H1 (cell line): Measurements from ENCODE around the gene MAIP1. TPM values are rescaled to one million over a fixed set of nuclear protein-coding genes. Genes with fewer than 3 reads are reported as not detected.

Experiments
- CTCF ChIA-PET: fragments of 300-600 bp; sonication (Branson Sonifier 250); formaldehyde crosslinking; loops from one replicate; lab custom pipeline; 2021; ENCODE audit not compliant: partially characterized antibody; lab: Charles Lee
- POLR2A ChIA-PET: fragments of 300-600 bp; sonication (Branson Sonifier 250); formaldehyde crosslinking; loops from one replicate; lab custom pipeline; 2021; ENCODE audit warnings: inconsistent platforms; ENCODE audit not compliant: partially characterized antibody; lab: Charles Lee
- DNase-seq, 2 experiments: peaks; one replicate each; pipeline versions ENCODE4 v3.0.0 to v3.0.0-alpha.2; 2010 to 2022; ENCODE audit warnings: low spot score in 2 of 2, low read depth in 1 of 2, mixed read lengths in 1 of 2
- FAIRE-seq: peaks from 2 replicates; lab custom pipeline; 2011; peaks lifted over from hg19 to GRCh38; lab: Jason Lieb, UNC
- H2AFZ ChIP-seq: 2 replicates; pipeline ENCODE4 v1.8.1; 2012; ENCODE audit warnings: low read length, inconsistent platforms
- H2AK5ac ChIP-seq: 2 replicates; pipeline ENCODE4 v1.6.1; 2013; ENCODE audit warnings: low read depth, low read length
- H2BK120ac ChIP-seq: replicated peaks from 2 replicates; pipeline ENCODE3; 2013; ENCODE audit warnings: low read depth, low read length, inconsistent platforms
- H2BK12ac ChIP-seq: 2 replicates; pipeline ENCODE4 v1.6.1; 2013; ENCODE audit warnings: low read depth, low read length
- H2BK15ac ChIP-seq: 2 replicates; pipeline ENCODE4 v1.6.1; 2013; ENCODE audit warnings: low read length
- H2BK20ac ChIP-seq: 2 replicates; pipeline ENCODE4 v1.6.1; 2013; ENCODE audit warnings: low read length
- H2BK5ac ChIP-seq: 2 replicates; pipeline ENCODE4 v1.6.1; 2013; ENCODE audit warnings: low read depth, low read length
- H3K14ac ChIP-seq: 2 replicates; pipeline ENCODE4 v1.6.1; 2013; ENCODE audit warnings: inconsistent platforms; ENCODE audit not compliant: insufficient read length
- H3K18ac ChIP-seq: 2 replicates; pipeline ENCODE4 v1.6.1; 2013; ENCODE audit warnings: low read length; ENCODE audit errors: extremely low read depth
- H3K23ac ChIP-seq: 2 replicates; pipeline ENCODE4 v1.6.1; 2013; ENCODE audit warnings: inconsistent platforms; ENCODE audit not compliant: insufficient read length
- H3K23me2 ChIP-seq: 2 replicates; pipeline ENCODE4 v1.6.1; 2013; ENCODE audit warnings: low read depth, low read length
- H3K27ac ChIP-seq: 2 replicates; pipeline ENCODE4 v1.6.1; 2011; ENCODE audit warnings: low read depth, low read length, inconsistent platforms
- H3K27me3 ChIP-seq, 4 experiments: replicated peaks in 1 of 4; 1 replicate in 1 of 4; 2 replicates in 3 of 4; pipeline versions ENCODE4 v1.6.1 to v1.8.1; 2011 to 2013; ENCODE audit warnings: low read length in 3 of 4, mild to moderate bottlenecking in 3 of 4, inconsistent platforms in 2 of 4, mixed read lengths in 2 of 4, moderate library complexity in 1 of 4; ENCODE audit not compliant: control insufficient read depth in 3 of 4, insufficient read depth in 3 of 4; ENCODE audit errors: extremely low read depth in 1 of 4
- H3K36me3 ChIP-seq, 4 experiments: 2 replicates each; pipeline versions ENCODE4 v1.6.1 to v1.8.1; 2011 to 2013; ENCODE audit warnings: mild to moderate bottlenecking in 4 of 4, low read length in 3 of 4, moderate library complexity in 2 of 4, control low read depth in 1 of 4, inconsistent platforms in 1 of 4; ENCODE audit not compliant: insufficient read depth in 4 of 4, control insufficient read depth in 2 of 4
- H3K4ac ChIP-seq: replicated peaks from 2 replicates; pipeline ENCODE3; 2013; ENCODE audit warnings: low read length, low read depth, mixed read lengths, inconsistent platforms; ENCODE audit not compliant: insufficient read length
- H3K4me1 ChIP-seq, 4 experiments: replicated peaks in 1 of 4; 1 replicate in 1 of 4; 2 replicates in 3 of 4; pipeline versions ENCODE4 v1.6.1 to v1.8.1; 2011 to 2013; ENCODE audit warnings: low read length in 3 of 4, inconsistent platforms in 2 of 4, mixed read lengths in 1 of 4; ENCODE audit not compliant: insufficient read depth in 4 of 4, control insufficient read depth in 3 of 4
- H3K4me2 ChIP-seq, 2 experiments: 2 replicates each; pipeline versions ENCODE4 v1.6.1 to v1.8.1; 2011 to 2013; ENCODE audit warnings: low read depth in 2 of 2, low read length in 2 of 2, control low read depth in 1 of 2, inconsistent platforms in 1 of 2, mild to moderate bottlenecking in 1 of 2; ENCODE audit not compliant: insufficient read depth in 1 of 2
- H3K4me3 ChIP-seq, 4 experiments: fragments of 200-600, 300-600 bp in 1 of 4; sonication (generic), shearing (Covaris generic), sonication (Bioruptor Twin) in 1 of 4; 2 replicates each; pipeline versions ENCODE4 v1.5.1 to v1.8.1; 2011 to 2016; ENCODE audit warnings: low read length in 4 of 4, low read depth in 3 of 4, control low read depth in 2 of 4, inconsistent platforms in 2 of 4, mild to moderate bottlenecking in 2 of 4, mixed read lengths in 1 of 4, moderate library complexity in 1 of 4; ENCODE audit not compliant: insufficient read depth in 2 of 4; ENCODE audit errors: extremely low read depth in 1 of 4
- H3K56ac ChIP-seq: replicated peaks from 2 replicates; pipeline ENCODE3; 2013; ENCODE audit warnings: low read depth, mild to moderate bottlenecking, mixed read lengths, low read length, inconsistent platforms; ENCODE audit not compliant: insufficient read length
- H3K79me1 ChIP-seq: 2 replicates; pipeline ENCODE4 v1.6.1; 2013; ENCODE audit warnings: low read depth, low read length, control low read depth
- H3K79me2 ChIP-seq, 2 experiments: 2 replicates each; pipeline versions ENCODE4 v1.6.1 to v1.8.1; 2012 to 2013; ENCODE audit warnings: low read length in 2 of 2, mild to moderate bottlenecking in 2 of 2, inconsistent platforms in 1 of 2; ENCODE audit not compliant: insufficient read depth in 2 of 2, control insufficient read depth in 1 of 2
- H3K9ac ChIP-seq, 4 experiments: replicated peaks in 1 of 4; 1 replicate in 1 of 4; 2 replicates in 3 of 4; pipeline versions ENCODE4 v1.6.1 to v1.8.1; 2011 to 2013; ENCODE audit warnings: low read depth in 3 of 4, low read length in 3 of 4, control low read depth in 2 of 4, mild to moderate bottlenecking in 2 of 4, moderate library complexity in 2 of 4, inconsistent platforms in 1 of 4; ENCODE audit errors: extremely low read depth in 1 of 4
- H3K9me3 ChIP-seq, 2 experiments: 2 replicates each; pipeline versions ENCODE4 v1.6.1 to v1.8.1; 2012 to 2013; ENCODE audit warnings: mild to moderate bottlenecking in 2 of 2, moderate library complexity in 2 of 2, control low read depth in 1 of 2, inconsistent platforms in 1 of 2, low read depth in 1 of 2, low read length in 1 of 2, mixed read lengths in 1 of 2; ENCODE audit not compliant: insufficient read depth in 2 of 2
- H4K20me1 ChIP-seq, 2 experiments: replicated peaks in 1 of 2; 2 replicates each; pipeline versions ENCODE3 to v1.8.1; 2011 to 2013; ENCODE audit warnings: inconsistent platforms in 2 of 2, low read length in 2 of 2, mild to moderate bottlenecking in 1 of 2; ENCODE audit not compliant: insufficient read depth in 2 of 2, control insufficient read depth in 1 of 2
- H4K5ac ChIP-seq: 2 replicates; pipeline ENCODE4 v1.6.1; 2013; ENCODE audit warnings: low read length, low read depth, mixed read lengths, inconsistent platforms; ENCODE audit not compliant: insufficient read length
- H4K8ac ChIP-seq: 2 replicates; pipeline ENCODE4 v1.8.0; 2013; ENCODE audit warnings: mild to moderate bottlenecking, moderate library complexity, low read length, inconsistent platforms; ENCODE audit not compliant: insufficient read depth; ENCODE audit errors: extremely low read depth
- H4K91ac ChIP-seq: replicated peaks from 2 replicates; pipeline ENCODE3; 2013; ENCODE audit warnings: low read length, mixed read lengths, inconsistent platforms; ENCODE audit not compliant: insufficient read length
- CEBPB ChIP-seq: IDR thresholded peaks from 2 replicates; pipeline ENCODE4 v1.6.1; 2012; ENCODE audit warnings: low read depth, low read length
- CREB1 ChIP-seq: IDR thresholded peaks from 2 replicates; pipeline ENCODE4 v1.6.1; 2012; ENCODE audit warnings: inconsistent platforms
- EGR1 ChIP-seq: IDR thresholded peaks from 2 replicates; pipeline ENCODE4 v1.6.1; 2011; ENCODE audit warnings: low read depth, low read length, borderline replicate concordance
- FOSL1 ChIP-seq: IDR thresholded peaks from 2 replicates; pipeline ENCODE4 v1.6.1; 2011; ENCODE audit warnings: mild to moderate bottlenecking, low read depth, low read length, moderate library complexity; ENCODE audit not compliant: insufficient read depth
- JUN ChIP-seq: IDR thresholded peaks from 2 replicates; pipeline ENCODE4 v1.6.1; 2011; ENCODE audit warnings: low read depth, mild to moderate bottlenecking, improper control_type of control experiment, low read length
- KDM5A ChIP-seq: fragments of 200-600 bp; IDR thresholded peaks from 2 replicates; pipeline ENCODE4 v1.7.1; 2012; ENCODE audit warnings: mild to moderate bottlenecking, low read length, inconsistent platforms, mixed read lengths
- RFX5 ChIP-seq: IDR thresholded peaks from 2 replicates; pipeline ENCODE4 v1.6.1; 2011; ENCODE audit warnings: low read depth, low read length, improper control_type of control experiment, borderline replicate concordance
- SP1 ChIP-seq: IDR thresholded peaks from 2 replicates; pipeline ENCODE4 v1.6.1; 2011; ENCODE audit warnings: low read depth, low read length
- SUZ12 ChIP-seq: fragments of 200-600 bp; sonication (generic); IDR thresholded peaks from 2 replicates; pipeline ENCODE4 v1.6.1; 2012; ENCODE audit warnings: mild to moderate bottlenecking, inconsistent platforms, low read length, moderate library complexity, mixed read lengths
- TAF1 ChIP-seq: IDR thresholded peaks from 2 replicates; pipeline ENCODE4 v1.6.1; 2011; ENCODE audit warnings: mild to moderate bottlenecking, low read depth, low read length
- TAF7 ChIP-seq: optimal IDR thresholded peaks from 2 replicates; pipeline ENCODE3; 2011; ENCODE audit warnings: low read depth, mild to moderate bottlenecking, inconsistent platforms, low read length, moderate library complexity, borderline replicate concordance
- TEAD4 ChIP-seq: IDR thresholded peaks from 2 replicates; pipeline ENCODE4 v1.6.1; 2012; ENCODE audit warnings: low read depth, low read length, inconsistent platforms, mixed read lengths
- WGBS, 2 experiments: shearing (Covaris generic) in 1 of 2; methylation state at CpG; one replicate each; pipeline versions ENCODE4 v1.1.6 to v1.1.7; 2013 to 2015; ENCODE audit warnings: low lambda C conversion rate in 2 of 2, mixed read lengths in 2 of 2, inconsistent platforms in 1 of 2, low coverage in 1 of 2, missing lambda C conversion rate in 1 of 2; ENCODE audit not compliant: insufficient replicate concordance in 2 of 2, insufficient coverage in 1 of 2, insufficient read length in 1 of 2; ENCODE audit errors: extremely low coverage in 1 of 2, missing lambda C conversion rate in 1 of 2; 5-methylcytosine and 5-hydroxymethylcytosine counted together
- polyA plus RNA-seq, 7 experiments: library from polyadenylated mRNA; depleted of rRNA in 3 of 7; stranded (reverse) in 5 of 7; unstranded in 2 of 7; fragments of >200 nt in 5 of 7; fragments of 200-250 nt in 2 of 7; gene quantifications; 1 replicate in 5 of 7; 2 replicates in 1 of 7; 4 replicates in 1 of 7; pipeline versions ENCODE4 v1.2.1 to v1.2.3, GENCODE V29; 2011 to 2013; ENCODE audit warnings: missing spikeins in 2 of 7, mixed read lengths in 2 of 7
- total RNA-seq: library from RNA; stranded (reverse); fragmentation: NEBNext Ultra II Directional; extraction: Animal tissue kit (Norgen Biotek cat#: 25700); gene quantifications from 2 replicates; pipeline ENCODE4 v1.2.1, GENCODE V29; 2021

The MAIP1 gene
- total and polyA plus RNA-seq, 2 of the 8 experiments (the other 6 are each of a cell fraction or from before 2014, with no cell fraction given) = 23.2 to 28.5 TPM

DNA sequence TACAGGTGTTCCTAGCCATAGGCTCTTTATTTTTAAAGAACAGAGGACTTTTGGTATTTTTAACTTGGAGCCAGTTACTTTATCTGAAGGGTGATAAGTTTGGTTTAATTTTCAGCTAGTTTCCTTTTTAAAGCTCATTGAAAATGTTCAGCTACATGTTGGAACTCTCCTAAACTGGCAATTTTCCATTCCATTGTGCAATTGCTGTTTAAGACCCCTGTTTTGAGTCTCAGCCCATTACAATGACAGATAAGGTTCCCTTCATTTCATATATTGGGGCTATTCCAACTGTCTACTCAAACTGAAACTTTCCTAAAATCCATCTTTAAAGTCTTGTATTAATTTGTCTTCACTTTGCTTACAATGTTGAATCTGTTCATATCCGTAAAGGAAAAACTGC is 11.6 kb downstream of the MAIP1 start:
- no peaks in the 10 kb centered on the region for H3K27me3 ChIP-seq
- H2AFZ ChIP-seq = no peak overlapping the region
- DNase-seq = no peak
- no peak overlapping the region for H3K27ac ChIP-seq
- H2AK5ac ChIP-seq = no peak overlapping the region
- 92% methylated on average over 1 of the region's 1 CpG; no CpG with 5 or more reads in 1 of the 2 experiments for WGBS, 2 experiments
- no peak overlapping the region for H3K4me3 ChIP-seq
- FAIRE-seq = no peak
- H2BK20ac ChIP-seq = no peak overlapping the region
- ChIA-PET CTCF (interaction anchor here (1.0 to 1.4 kb wide), 3 partner anchors 19 to 88 kb away, joined by 3 to 4 read pairs (median 4); no protein-coding TSS in a partner anchor), POLR2A (interaction anchor here (0.8 to 2.0 kb wide), 3 partner anchors 8 to 23 kb away, joined by 3 to 4 read pairs (median 3); no protein-coding TSS in a partner anchor)
- H3K4ac ChIP-seq = no peak overlapping the region
- H3K9me3 ChIP-seq = no peaks in the 10 kb centered on the region
- H4K8ac ChIP-seq = no peak overlapping the region
- H2BK12ac ChIP-seq = no peak overlapping the region
- no peak overlapping the region for H3K14ac ChIP-seq
- H2BK15ac ChIP-seq = no peak overlapping the region
- no peak for TF ChIP-seq JUN
- no peak for TF ChIP-seq TAF7
- no peak for TF ChIP-seq FOSL1
- no peak for TF ChIP-seq TAF1
- TF ChIP-seq TEAD4 = no peak
- no peak for TF ChIP-seq EGR1
- no peak for TF ChIP-seq CREB1
- TF ChIP-seq SP1 = no peak
- TF ChIP-seq RFX5 = no peak
- TF ChIP-seq SUZ12 = no peak
- TF ChIP-seq KDM5A = no peak
- no peak for TF ChIP-seq CEBPB
- H3K23me2 ChIP-seq = no peaks in the 10 kb centered on the region
- H3K9ac ChIP-seq = no peak overlapping the region
- H3K18ac ChIP-seq = no peak overlapping the region
- peaks cover 2 to 40% (median 13%) of the 10 kb centered on the region in 4 experiments; a peak in 6 of 8 replicates for H3K36me3 ChIP-seq
- no peaks in the 10 kb centered on the region for H3K79me2 ChIP-seq
- H3K4me1 ChIP-seq = no peaks in the 10 kb centered on the region
- no peak overlapping the region for H2BK120ac ChIP-seq
- H3K4me2 ChIP-seq = no peak overlapping the region
- H4K20me1 ChIP-seq = peaks cover 0 to 3% of the 10 kb centered on the region in 2 experiments
- no peak overlapping the region for H4K91ac ChIP-seq
- H3K79me1 ChIP-seq = no peaks in the 10 kb centered on the region
- no peak overlapping the region for H4K5ac ChIP-seq
- H3K23ac ChIP-seq = no peak overlapping the region
- no peak overlapping the region for H3K56ac ChIP-seq
- no peak overlapping the region for H2BK5ac ChIP-seq
